Measurements from ENCODE around the gene GP1BA.

GP1BA gene

GRCh38 chr17:4937553-4937952 is 5.5 kb downstream of the GP1BA start:
- no peak for DNase-seq (ENCODE audit: low read depth in 2 of 2, low spot score in 1 of 2)

GRCh38 chr17:4938069-4938491 is 6.0 kb downstream of the GP1BA start:
- no peak for DNase-seq (ENCODE audit: low read depth in 2 of 2, low spot score in 1 of 2)

- no peak for DNase-seq (ENCODE audit: low read depth in 2 of 2, low spot score in 1 of 2)
Observed at GRCh38 chr17:4938688-4939545, 6.8 kb downstream of the GP1BA start.

- DNase-seq (ENCODE audit: low read depth in 2 of 2, low spot score in 1 of 2) = no peak
Observed at GRCh38 chr17:4939546-4939795, 7.4 kb downstream of the GP1BA start.

GRCh38 chr17:4939796-4940554 is 7.9 kb downstream of the GP1BA start, which contains the start of the genes RNF167 and SLC25A11:
Gene RNF167, plus strand, starts transcription at chr17:4940268. Its CDS starts 642 bp downstream, at chr17:4940910.
Gene SLC25A11, minus strand, starts transcription at chr17:4940046. Its CDS starts 136 bp downstream, at chr17:4939910.
- DNase-seq (ENCODE audit: low read depth in 2 of 2, low spot score in 1 of 2) = peak; percentile 84 to 90

- no peak for DNase-seq (ENCODE audit: low read depth in 2 of 2, low spot score in 1 of 2)
Observed at GRCh38 chr17:4940555-4941318, 8.7 kb downstream of the GP1BA start.

GRCh38 chr17:4941319-4941610 is 9.2 kb downstream of the GP1BA start:
- no peak for DNase-seq (ENCODE audit: low read depth in 2 of 2, low spot score in 1 of 2)

GRCh38 chr17:4942760-4943508 is 10.9 kb downstream of the GP1BA start:
- no peak for DNase-seq (ENCODE audit: low read depth in 2 of 2, low spot score in 1 of 2)

GRCh38 chr17:4944163-4944553 is 12.1 kb downstream of the GP1BA start:
- DNase-seq (ENCODE audit: low read depth in 2 of 2, low spot score in 1 of 2) = no peak

- DNase-seq (ENCODE audit: low read depth in 2 of 2, low spot score in 1 of 2) = no peak
Observed at GRCh38 chr17:4944554-4945175, 12.6 kb downstream of the GP1BA start.

GRCh38 chr17:4945176-4945943 is 13.3 kb downstream of the GP1BA start:
- peak; percentile 61 to 64 for DNase-seq (ENCODE audit: low read depth in 2 of 2, low spot score in 1 of 2)

GRCh38 chr17:4945944-4946280 is 13.8 kb downstream of the GP1BA start:
- DNase-seq (ENCODE audit: low read depth in 2 of 2, low spot score in 1 of 2) = no peak

GRCh38 chr17:4946312-4946976 is 14.4 kb downstream of the GP1BA start:
- DNase-seq (ENCODE audit: low read depth in 2 of 2, low spot score in 1 of 2) = no peak

- DNase-seq (ENCODE audit: low read depth in 2 of 2, low spot score in 1 of 2) = no peak
Observed at GRCh38 chr17:4947010-4947410, 14.9 kb downstream of the GP1BA start.

- no peak for DNase-seq (ENCODE audit: low read depth in 2 of 2, low spot score in 1 of 2)
Observed at GRCh38 chr17:4947411-4948165, 15.5 kb downstream of the GP1BA start.

GRCh38 chr17:4948166-4948930 is 16.3 kb downstream of the GP1BA start, which contains the start of gene PFN1:
Gene PFN1, minus strand, starts transcription at chr17:4948530. Its CDS starts 136 bp downstream, at chr17:4948394.
- DNase-seq (ENCODE audit: low read depth in 2 of 2, low spot score in 1 of 2) = peak; percentile 75 to 82

- no peak for DNase-seq (ENCODE audit: low read depth in 2 of 2, low spot score in 1 of 2)
Observed at GRCh38 chr17:4948931-4949320, 16.8 kb downstream of the GP1BA start.

Data from stimulated activated CD8-positive, alpha-beta memory T cell treated with anti-CD3 and anti-CD28 coated beads, Interleukin-4, amount 100 ng/mL, for 1 hour (primary cell).